ENCODE measurements around the gene SLC6A3.
"Not testable (repeated sequence)": the region's sequence is repeated elsewhere in the genome, so short reads cannot be mapped to it uniquely, and the experiment has no call there.

The SLC6A3 gene

GRCh38 chr5:1478271-1479035 lies 33.2 kb upstream of the SLC6A3 start:
- DNase-seq (ENCODE audit: low read depth in 2 of 3, low spot score in 1 of 3): no peak

DNA sequence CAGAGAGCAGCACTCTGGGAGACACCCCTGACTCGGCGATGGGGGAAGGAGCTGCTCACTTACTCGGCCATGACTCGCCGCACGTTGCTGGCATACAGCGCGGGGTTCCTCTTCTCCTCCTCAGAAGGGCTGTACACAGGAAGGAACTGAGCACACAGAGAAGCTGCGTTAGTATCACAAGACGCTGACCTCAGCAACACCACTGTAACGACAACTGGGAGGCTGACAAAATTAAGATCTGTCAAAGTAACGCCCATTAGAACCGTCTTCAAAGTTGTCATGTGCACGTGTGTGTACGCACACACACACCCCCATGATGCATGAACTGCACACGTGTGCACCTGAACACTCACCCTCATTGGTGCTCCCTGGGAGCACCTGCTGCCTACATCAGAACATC lies 32.1 kb upstream of the SLC6A3 start:
- DNase-seq (ENCODE audit: low read depth in 2 of 3, low spot score in 1 of 3): no peak

DNA sequence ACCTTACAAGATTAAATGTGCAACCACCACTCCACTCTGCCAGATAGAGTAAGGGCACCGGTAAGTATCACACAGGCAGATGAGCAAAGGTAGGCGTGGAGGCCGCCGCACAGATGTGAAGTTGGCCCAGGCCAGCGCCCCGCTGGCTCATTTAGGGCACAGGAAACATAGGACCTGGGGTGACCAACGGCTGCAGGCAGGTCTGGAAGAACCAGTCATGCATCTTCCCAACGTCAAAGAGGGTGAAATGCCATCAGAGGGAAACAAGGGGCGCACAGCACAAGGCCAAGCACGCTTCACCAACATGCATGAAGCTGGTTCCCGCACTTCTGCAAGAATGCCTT lies 31.7 kb upstream of the SLC6A3 start:
- DNase-seq (ENCODE audit: low read depth in 2 of 3, low spot score in 1 of 3): no peak

DNA sequence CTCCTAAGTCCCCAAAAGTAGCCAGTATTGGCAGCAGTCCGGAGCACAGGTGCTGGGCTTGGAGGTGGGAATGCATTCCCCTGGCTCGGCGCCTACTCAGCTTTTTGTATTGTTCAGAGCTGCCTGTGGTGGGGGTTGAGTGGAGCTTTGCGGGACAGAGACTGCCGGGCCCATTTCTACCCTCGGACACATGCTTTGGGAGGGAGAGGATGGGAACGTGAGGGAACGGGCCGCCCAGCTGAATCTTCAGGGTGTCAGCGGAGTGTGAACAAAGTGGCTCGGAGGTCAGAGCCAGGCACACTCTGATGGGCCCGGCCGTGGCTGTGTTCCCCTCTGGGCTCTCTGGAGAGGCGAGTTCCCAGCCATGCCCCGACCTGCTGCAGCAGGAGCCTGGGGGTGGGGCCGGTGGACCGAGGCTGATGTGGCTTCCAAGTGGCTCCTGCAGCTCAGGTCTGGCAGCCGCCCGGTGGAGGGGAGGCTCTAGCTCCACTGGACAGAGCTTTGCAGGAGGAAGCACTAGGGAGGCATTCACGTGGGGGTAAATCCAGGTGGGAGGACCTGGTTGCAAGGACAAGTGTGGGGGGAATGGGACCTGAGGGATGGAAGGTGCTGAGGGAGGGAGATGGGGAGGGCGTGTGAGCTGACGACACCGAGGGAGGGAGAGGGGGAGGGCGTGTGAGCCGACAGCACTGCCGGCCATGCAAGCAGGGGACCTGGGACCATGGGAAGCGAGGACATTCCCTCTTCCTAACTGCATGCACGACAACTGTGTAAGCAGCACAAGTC lies 31.1 kb upstream of the SLC6A3 start:
- DNase-seq (ENCODE audit: low read depth in 2 of 3, low spot score in 1 of 3): no peak

DNA sequence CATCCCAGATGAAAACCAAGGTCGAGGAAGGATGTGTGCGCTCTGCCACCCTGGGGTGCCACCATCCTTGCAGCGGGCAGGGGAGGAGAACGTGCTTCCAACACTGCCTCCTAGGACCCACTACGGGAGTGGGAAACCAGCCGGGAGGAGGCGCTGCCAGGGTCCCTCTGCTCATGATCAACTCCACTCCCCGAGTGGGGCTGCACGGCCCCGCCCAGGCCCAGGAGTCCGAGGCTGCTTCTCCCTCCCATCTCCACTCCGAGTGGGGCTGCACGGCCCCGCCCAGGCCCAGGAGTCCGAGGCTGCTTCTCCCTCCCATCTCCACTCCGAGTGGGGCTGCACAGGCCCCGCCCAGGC lies 30.3 kb upstream of the SLC6A3 start:
- not testable (repeated sequence) for DNase-seq (ENCODE audit: low read depth in 2 of 3, low spot score in 1 of 3)

GRCh38 chr5:1474866-1475543 lies 29.8 kb upstream of the SLC6A3 start:
- no peak for DNase-seq (ENCODE audit: low read depth in 2 of 3, low spot score in 1 of 3)

DNA sequence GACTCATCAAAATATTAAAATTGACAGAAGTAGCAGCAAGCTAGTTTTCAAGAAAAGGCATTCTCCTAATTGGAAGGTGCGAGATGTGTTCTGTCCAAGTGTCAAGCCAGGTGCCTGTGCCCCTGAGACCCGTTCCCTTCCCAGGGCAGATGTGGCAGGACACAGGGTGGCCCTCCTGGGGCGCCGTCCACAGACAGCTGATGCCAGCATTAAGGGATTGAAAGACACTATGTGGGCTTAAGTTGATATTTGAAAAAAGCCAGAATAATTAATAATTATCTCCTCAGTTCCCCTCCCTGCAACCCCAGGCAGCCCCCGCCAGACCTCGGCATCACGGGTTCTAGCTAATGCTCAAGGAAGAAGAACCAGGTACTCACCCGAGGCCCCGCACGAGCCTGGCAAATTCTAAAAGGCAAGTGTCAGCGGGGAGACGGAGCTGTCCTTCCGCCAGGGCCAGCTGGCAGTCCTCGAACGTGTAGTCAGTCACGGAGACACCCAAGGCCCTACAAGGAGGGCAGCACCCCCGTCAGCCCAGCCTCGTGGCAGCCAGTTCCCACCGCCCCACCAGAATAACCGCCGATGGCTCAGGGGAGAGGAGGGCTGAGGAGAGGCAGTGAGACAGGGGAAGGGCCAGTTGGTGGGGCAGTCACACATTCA lies 29.1 kb upstream of the SLC6A3 start:
- no peak for DNase-seq (ENCODE audit: low read depth in 2 of 3, low spot score in 1 of 3)

GRCh38 chr5:1473746-1474145 lies 28.5 kb upstream of the SLC6A3 start:
- no peak for DNase-seq (ENCODE audit: low read depth in 2 of 3, low spot score in 1 of 3)

DNA sequence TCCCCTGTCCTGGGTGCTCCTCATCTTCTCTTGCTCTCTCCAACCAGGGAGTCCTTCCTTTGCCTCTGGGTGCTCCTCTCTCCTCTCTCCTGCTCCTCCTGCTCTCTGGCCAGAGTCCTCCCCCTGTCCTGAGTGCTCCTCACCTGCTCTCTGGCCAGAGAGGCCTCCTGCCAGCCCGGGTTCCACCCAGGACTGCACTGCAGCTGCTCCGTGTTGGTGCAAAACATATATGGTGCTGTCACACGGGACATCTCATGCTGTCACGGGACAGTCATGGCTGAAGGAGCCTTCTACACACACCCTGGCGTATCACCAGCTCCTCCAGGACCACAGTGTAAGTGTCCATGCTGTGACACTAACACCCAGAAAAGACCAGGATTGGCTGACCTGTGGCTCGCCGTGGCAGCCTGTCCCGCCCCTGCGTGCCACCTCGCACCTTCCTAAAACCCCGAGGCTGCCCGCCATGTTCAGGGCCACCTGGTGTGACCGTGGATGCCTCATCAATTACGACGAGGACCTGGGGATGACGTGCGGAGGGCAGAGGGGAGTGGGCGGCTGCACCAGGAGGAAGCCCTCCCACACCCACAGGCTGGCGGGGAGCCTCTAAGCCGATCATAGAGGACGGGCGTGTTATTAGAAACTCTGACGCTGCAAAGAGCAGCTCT lies 27.9 kb upstream of the SLC6A3 start:
- DNase-seq (ENCODE audit: low read depth in 2 of 3, low spot score in 1 of 3): no peak

- no peak for DNase-seq (ENCODE audit: low read depth in 2 of 3, low spot score in 1 of 3)
Observed at GRCh38 chr5:1471997-1472963, 27.0 kb upstream of the SLC6A3 start.

DNA sequence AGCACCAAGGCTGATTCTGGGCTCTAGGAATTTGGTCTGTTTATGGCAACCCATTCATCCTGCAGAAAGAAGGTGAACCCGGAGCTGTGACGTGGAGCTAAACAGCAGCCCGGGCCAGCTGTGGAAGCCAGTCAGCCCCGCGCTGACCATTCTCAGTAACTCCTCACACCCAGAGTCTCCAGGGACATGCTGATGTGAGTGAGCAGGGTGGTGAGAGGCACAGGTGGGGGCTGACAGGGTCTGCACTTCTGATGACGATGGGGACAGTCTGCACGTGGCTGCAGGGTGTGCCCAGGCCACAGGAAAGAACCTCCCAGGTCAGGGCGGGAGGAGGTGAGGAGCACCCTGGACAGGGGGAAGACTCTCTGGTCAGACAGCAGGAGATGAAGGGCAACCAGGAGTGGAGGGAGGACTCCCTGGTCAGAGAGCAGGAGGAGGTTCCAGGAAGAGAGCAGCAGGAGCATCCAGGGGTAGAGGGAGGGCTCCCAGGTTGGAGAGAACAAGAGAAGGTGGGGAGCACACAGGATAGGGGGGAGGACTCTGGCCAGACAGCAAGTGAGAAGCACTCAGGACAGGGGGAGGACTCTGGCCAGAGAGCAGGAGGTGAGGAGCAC lies 26.1 kb upstream of the SLC6A3 start:
- DNase-seq (ENCODE audit: low read depth in 2 of 3, low spot score in 1 of 3): no peak

DNA sequence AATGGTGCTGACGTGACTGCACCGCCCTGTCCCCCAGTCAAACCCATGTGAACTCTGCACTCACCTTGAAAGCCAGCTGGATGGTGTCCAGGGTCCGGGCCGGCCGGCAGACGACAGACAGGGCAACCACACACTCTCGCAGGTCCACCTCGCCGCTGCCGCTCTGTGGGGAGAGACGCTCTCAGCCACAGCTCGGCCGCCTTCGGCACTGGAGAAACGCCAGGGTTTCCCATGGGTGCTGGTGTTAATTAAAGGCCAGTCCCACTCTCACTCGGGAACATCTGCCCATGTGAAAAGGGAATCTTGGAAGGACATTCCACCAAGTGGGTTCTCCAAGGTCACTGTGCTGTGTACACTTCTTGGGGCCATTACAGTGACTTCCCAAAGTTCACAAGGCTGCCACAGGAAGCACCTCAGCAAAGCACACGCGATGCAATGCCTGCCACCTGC lies 25.5 kb upstream of the SLC6A3 start:
- DNase-seq (ENCODE audit: low read depth in 2 of 3, low spot score in 1 of 3): no peak

GRCh38 chr5:1468629-1469527 lies 23.6 kb upstream of the SLC6A3 start:
- DNase-seq (ENCODE audit: low read depth in 2 of 3, low spot score in 1 of 3): no peak

GRCh38 chr5:1468247-1468612 lies 23.0 kb upstream of the SLC6A3 start:
- no peak for DNase-seq (ENCODE audit: low read depth in 2 of 3, low spot score in 1 of 3)

GRCh38 chr5:1467341-1468246 lies 22.4 kb upstream of the SLC6A3 start:
- no peak for DNase-seq (ENCODE audit: low read depth in 2 of 3, low spot score in 1 of 3)

DNA sequence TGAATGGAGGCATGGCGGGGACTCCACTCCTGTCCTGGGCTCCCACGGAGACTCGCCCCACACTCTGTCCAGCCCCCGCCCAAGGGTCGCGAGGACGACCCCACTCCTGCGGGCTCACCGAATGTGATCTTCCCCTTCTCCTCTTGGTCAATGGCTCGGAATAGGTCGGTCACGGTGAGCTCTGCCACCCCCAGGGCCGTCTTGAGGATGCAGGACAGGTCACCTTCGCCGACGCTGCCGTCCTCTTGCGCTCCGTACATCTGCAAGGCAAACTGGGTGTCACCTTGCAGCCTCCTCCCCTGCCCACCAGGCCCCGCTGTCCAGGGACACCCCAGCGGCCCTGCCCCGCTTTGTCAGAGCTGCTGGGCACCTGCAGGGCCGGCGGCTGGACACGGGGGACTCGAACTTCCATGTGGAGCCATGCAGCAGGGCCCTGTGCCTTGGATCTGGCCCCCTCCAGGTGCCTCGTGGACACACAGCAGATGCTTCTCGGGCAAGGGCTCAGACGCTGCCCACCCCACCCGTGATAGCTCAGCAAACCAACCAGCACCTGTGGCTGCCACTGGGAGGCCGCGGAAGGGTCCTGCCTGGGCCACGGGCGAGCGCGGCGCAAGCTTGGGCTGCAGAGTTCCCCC lies 21.5 kb upstream of the SLC6A3 start:
- DNase-seq (ENCODE audit: low read depth in 2 of 3, low spot score in 1 of 3): no peak

GRCh38 chr5:1465966-1466471 lies 20.8 kb upstream of the SLC6A3 start:
- DNase-seq (ENCODE audit: low read depth in 2 of 3, low spot score in 1 of 3): no peak

Measured in stimulated activated CD4-positive, alpha-beta T cell treated with anti-CD3 and anti-CD28 coated beads, Interleukin-12 subunit alpha, Interleukin-12 subunit beta, amount 100 ng/mL, for 48 hours (primary cell).